K562 (cell line): ENCODE data around the gene INTS6L. TPM values are rescaled to one million over a fixed set of nuclear protein-coding genes. Genes with fewer than 3 reads are reported as not detected.

ENCODE experiments used
- NFRKB ChIP-seq: fragments of 450-650 bp; IDR thresholded peaks from 2 replicates; pipeline ENCODE4 v1.6.1; 2016; ENCODE audit warnings: low read depth
- NR0B1 ChIP-seq: fragments of 450-650 bp; IDR thresholded peaks from one replicate; pipeline ENCODE4 v1.6.1; 2018; ENCODE audit warnings: mild to moderate bottlenecking, moderate library complexity; ENCODE audit not compliant: partially characterized antibody
- REST ChIP-seq, 2 experiments: fragments of 450-650 bp; formaldehyde crosslinking in 1 of 2; IDR thresholded peaks; 2 replicates each; pipeline versions ENCODE4 v1.4.0 to v1.6.1; 2014 to 2020; ENCODE audit warnings: mild to moderate bottlenecking in 2 of 2, borderline replicate concordance in 1 of 2, low read depth in 1 of 2
- SMC3 ChIP-seq: conservative IDR thresholded peaks from 2 replicates; pipeline ENCODE4 v1.6.1; 2011; ENCODE audit warnings: low read depth, low read length, improper control_type of control experiment; ENCODE audit not compliant: insufficient read depth
- TEAD1 ChIP-seq, 2 experiments: fragments of 450-650 bp in 1 of 2; sonication (generic) in 1 of 2; formaldehyde crosslinking; IDR thresholded peaks; 2 replicates each; pipeline versions ENCODE4 v1.4.0 to v1.8.0; 2020 to 2022; ENCODE audit warnings: mild to moderate bottlenecking in 2 of 2, missing genetic modification reagents in 1 of 2
- ZBTB11 ChIP-seq, 3 experiments: fragments of 200-800 bp in 1 of 3; fragments of 250-450 bp in 1 of 3; fragments of 450-650 bp in 1 of 3; sonication (Bioruptor Pico) in 1 of 3; sonication (Bioruptor generic) in 1 of 3; formaldehyde crosslinking in 1 of 3; IDR thresholded peaks; 2 replicates each; pipeline versions ENCODE4 v1.6.1 to v1.8.0; 2016 to 2022; ENCODE audit warnings: mild to moderate bottlenecking in 2 of 3, missing genetic modification characterization in 2 of 3, missing compliant biosample characterization in 1 of 3, moderate library complexity in 1 of 3
- ZNF449 ChIP-seq: fragments of 250-450 bp; sonication (Bioruptor Pico); IDR thresholded peaks from 2 replicates; pipeline ENCODE4 v1.8.0; 2022; ENCODE audit warnings: moderate library complexity, mild to moderate bottlenecking, inconsistent platforms
- polyA plus RNA-seq, 8 experiments: library from polyadenylated mRNA; depleted of rRNA in 4 of 8; stranded (reverse) in 5 of 8; unstranded in 3 of 8; fragments of >200 nt; fragmentation: Nextera tagmentation in 2 of 8; fragmentation: Illumina TruSeq in 1 of 8; extraction: Ambion mirVana in 2 of 8; extraction: Trizol in 1 of 8; gene quantifications; 2 replicates each; pipeline versions ENCODE4 v1.2.1 to v1.2.3, GENCODE V29; 2011 to 2014; ENCODE audit warnings: inconsistent platforms in 1 of 8, missing spikeins in 1 of 8
- total RNA-seq, 7 experiments: library from RNA; depleted of rRNA in 6 of 7; stranded (reverse); fragments of >200 nt in 6 of 7; fragmentation: Illumina TruSeq in 2 of 7; extraction: Trizol in 2 of 7; gene quantifications; 2 replicates each; pipeline versions ENCODE4 v1.2.1 to v1.2.3, GENCODE V29; 2011 to 2021; ENCODE audit warnings: low replicate concordance in 1 of 7

INTS6L gene
- total and polyA plus RNA-seq, 9 of the 15 experiments (the other 6 are each of a cell fraction or from before 2014, with no cell fraction given) = 6.1 to 44.9 (median 21.9) TPM

- TF ChIP-seq REST (IDR thresholded peaks at IDR 0.05; ENCODE audit: borderline replicate concordance) = peak; percentile 96
- TF ChIP-seq REST (CRISPR knock-in tag; IDR thresholded peaks at IDR 0.05; ENCODE audit: low read depth) = peak; percentile 89
- peak; percentile 33; the same call in 1 of the 2 replicates for TF ChIP-seq SMC3
- no peak for TF ChIP-seq NFRKB
- no peak for TF ChIP-seq NR0B1
- TF ChIP-seq TEAD1 (CRISPR knock-in tag; IDR thresholded peaks at IDR 0.05) = 0 out of 4 replicates have a peak, but pooled peaks of 1 of the 2 experiments have one; percentile 24
- no peak for TF ChIP-seq ZBTB11 (CRISPR knock-in tag; IDR thresholded peaks at IDR 0.05)
- no peak for TF ChIP-seq ZNF449 (CRISPR knock-in tag)
These were observed 42.9 kb upstream of the INTS6L start (continued) for GRCh38 chrX:135477576-135477975.
